ENCODE data around the gene BPGM. TPM values are rescaled to one million over a fixed set of nuclear protein-coding genes. Genes with fewer than 3 reads are reported as not detected.
"Not testable (repeated sequence)": the region's sequence is repeated elsewhere in the genome, so short reads cannot be mapped to it uniquely, and the experiment has no call there.

Gene BPGM
- total RNA-seq, 2 experiments from 2014 or later = 23.7 to 24.9 TPM

DNA sequence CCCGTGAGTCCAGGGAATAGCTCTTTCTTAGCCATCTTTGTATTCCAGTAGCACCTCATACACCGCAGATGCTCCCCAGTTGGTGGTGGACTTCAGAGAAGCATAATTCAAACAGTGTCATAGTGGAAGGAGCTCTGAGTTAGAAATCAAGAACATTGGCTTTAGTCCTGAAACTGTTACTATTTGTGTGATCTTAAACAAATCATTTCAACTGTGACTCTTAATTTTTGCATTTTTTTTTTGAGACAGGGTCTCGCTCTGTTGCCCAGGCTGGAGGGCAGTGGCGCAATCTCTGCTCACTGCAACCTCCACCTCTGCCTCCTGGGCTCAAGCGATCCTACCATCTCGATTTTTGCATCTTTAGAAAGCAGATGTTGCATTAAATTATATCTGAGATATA, 1.8 kb downstream of the BPGM start:
- intact Hi-C loops (cut with micrococcal nuclease) = loop anchor here (5.0 kb wide), 1 partner anchor 1014 kb away; the partner anchor contains the start of gene STMP1
- POLR2A ChIA-PET = interaction anchor here (0.7 to 1.4 kb wide), 2 partner anchors 19 to 90 kb away, joined by 4 read pairs; no protein-coding TSS in a partner anchor
- no peak overlapping the region for H3K4me3 Mint-ChIP-seq
- no peaks in the 10 kb centered on the region for H3K27me3 Mint-ChIP-seq
- CTCF ChIA-PET = interaction anchor here (0.6 to 2.5 kb wide), 5 partner anchors 10 to 103 kb away, joined by 3 to 18 read pairs (median 5); no protein-coding TSS in a partner anchor
- H3K36me3 Mint-ChIP-seq = peaks cover 8% of the 10 kb centered on the region
- no peaks in the 10 kb centered on the region for H3K9me3 Mint-ChIP-seq
- no peak overlapping the region for H3K27ac Mint-ChIP-seq
- H3K4me1 Mint-ChIP-seq (ENCODE audit: low read depth) = peaks cover 28% of the 10 kb centered on the region
- no peak for DNase-seq

- Mint-ChIP-seq H3K9me3 (no peaks in the 10 kb centered on the region), H3K36me3 (peaks cover 8% of the 10 kb centered on the region), H3K27ac (no peak overlapping the region), H3K4me1 (ENCODE audit: low read depth) (peaks cover 35% of the 10 kb centered on the region), H3K4me3 (peak overlapping the region; percentile 9), H3K27me3 (no peaks in the 10 kb centered on the region)
- ChIA-PET POLR2A (no interaction called here), CTCF (interaction anchor here (2.5 kb wide), 1 partner anchor 101 kb away, joined by 9 read pairs; no protein-coding TSS in a partner anchor)
- intact Hi-C loops (cut with micrococcal nuclease) = loop anchor here (5.0 kb wide), 1 partner anchor 1013 kb away; the partner anchor contains the start of gene STMP1
- no peak for DNase-seq
Observed at GRCh38 chr7:134649226-134649775, 2.6 kb downstream of the BPGM start.

DNA sequence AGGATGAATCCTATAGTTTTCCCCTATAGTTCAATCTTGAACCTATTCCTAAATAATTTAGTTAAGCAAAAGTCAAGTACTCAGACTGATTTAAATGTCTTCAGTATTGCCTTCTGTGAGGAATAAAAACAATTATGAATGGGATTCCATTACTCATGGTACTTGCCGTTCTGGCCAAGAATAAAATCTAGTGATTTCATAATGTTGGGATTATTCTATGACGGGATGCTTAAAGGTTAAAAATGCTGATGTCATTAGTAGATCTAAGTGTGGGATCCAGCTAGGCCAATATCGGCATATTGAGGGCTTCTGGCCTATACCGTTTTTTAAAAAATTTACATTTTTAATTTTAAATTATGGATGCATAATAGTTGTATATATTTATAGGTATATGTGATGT, 5.3 kb downstream of the BPGM start:
- CTCF ChIA-PET = no interaction called here
- peaks cover 29% of the 10 kb centered on the region for H3K36me3 Mint-ChIP-seq
- H3K4me1 Mint-ChIP-seq (ENCODE audit: low read depth) = peaks cover 45% of the 10 kb centered on the region

GRCh38 chr7:134654104-134654775, 7.6 kb downstream of the BPGM start:
- Mint-ChIP-seq H3K27ac (peak overlapping the region; percentile 74), H3K4me1 (ENCODE audit: low read depth) (peaks cover 42% of the 10 kb centered on the region), H3K27me3 (no peaks in the 10 kb centered on the region), H3K9me3 (peaks cover 11% of the 10 kb centered on the region), H3K36me3 (peaks cover 27% of the 10 kb centered on the region), H3K4me3 (no peak overlapping the region)
- POLR2A ChIA-PET = interaction anchor here (0.8 kb wide), 1 partner anchor 8 kb away, joined by 4 read pairs; the partner anchor contains the start of gene BPGM
- DNase-seq = no peak
- CTCF ChIA-PET = no interaction called here
- intact Hi-C loops (cut with micrococcal nuclease) = loop anchor here (1.0 kb wide), 1 partner anchor 14 kb away; no protein-coding TSS in a partner anchor

More for the DNA sequence above, 5.3 kb downstream of the BPGM start:
- H3K4me3 Mint-ChIP-seq = no peak overlapping the region
- no peaks in the 10 kb centered on the region for H3K27me3 Mint-ChIP-seq
- POLR2A ChIA-PET = no interaction called here
- H3K27ac Mint-ChIP-seq = no peak overlapping the region
- peaks cover 11% of the 10 kb centered on the region for H3K9me3 Mint-ChIP-seq
- DNase-seq = no peak
- intact Hi-C loops (cut with micrococcal nuclease) = no loop called here

DNA sequence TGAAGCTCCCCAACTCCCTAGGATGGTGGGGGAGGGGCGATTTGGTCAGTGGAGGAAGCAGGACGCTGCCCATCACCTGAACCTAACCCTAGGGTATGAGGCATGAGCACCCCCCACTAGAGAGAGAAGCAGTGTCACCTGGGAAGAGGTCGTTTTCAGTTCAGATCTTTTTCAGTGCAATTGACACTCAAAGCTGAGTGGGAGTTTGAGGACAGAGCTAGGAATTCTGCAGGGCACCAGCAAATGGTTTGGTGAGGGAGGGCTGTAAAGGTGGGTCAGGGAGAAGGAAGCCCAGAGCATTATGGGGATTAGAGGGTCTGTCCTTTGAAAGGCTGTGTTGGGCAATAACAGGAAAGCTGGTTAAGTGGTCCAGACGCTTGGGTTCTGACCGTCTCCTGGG, 10.9 kb downstream of the BPGM start:
- intact Hi-C loops (cut with micrococcal nuclease) = no loop called here
- Mint-ChIP-seq H3K27me3 (no peaks in the 10 kb centered on the region), H3K9me3 (peaks cover 11% of the 10 kb centered on the region), H3K36me3 (peaks cover 42% of the 10 kb centered on the region), H3K4me1 (ENCODE audit: low read depth) (peaks cover 49% of the 10 kb centered on the region), H3K27ac (no peak overlapping the region), H3K4me3 (no peak overlapping the region)
- POLR2A ChIA-PET = no interaction called here
- no peak for DNase-seq
- CTCF ChIA-PET = interaction anchor here (0.9 to 2.3 kb wide), 3 partner anchors 24 to 296 kb away, joined by 3 to 9 read pairs (median 4); no protein-coding TSS in a partner anchor

GRCh38 chr7:134660242-134660785, 13.7 kb downstream of the BPGM start:
- no peak overlapping the region for H3K4me3 Mint-ChIP-seq
- ChIA-PET CTCF (interaction anchor here (1.1 to 2.3 kb wide), 3 partner anchors 10 to 16 kb away, joined by 3 to 8 read pairs (median 6); no protein-coding TSS in a partner anchor), POLR2A (interaction anchor here (1.0 to 1.1 kb wide), 2 partner anchors 13 to 51 kb away, joined by 3 read pairs; no protein-coding TSS in a partner anchor)
- peaks cover 43% of the 10 kb centered on the region for H3K36me3 Mint-ChIP-seq
- H3K27ac Mint-ChIP-seq = no peak overlapping the region
- intact Hi-C loops (cut with micrococcal nuclease) = no loop called here
- peaks cover 16% of the 10 kb centered on the region for H3K9me3 Mint-ChIP-seq
- no peak for DNase-seq
- peaks cover 32% of the 10 kb centered on the region for H3K4me1 Mint-ChIP-seq (ENCODE audit: low read depth)
- no peaks in the 10 kb centered on the region for H3K27me3 Mint-ChIP-seq

- DNase-seq = no peak
- no peak overlapping the region for H3K4me3 Mint-ChIP-seq
- peaks cover 32% of the 10 kb centered on the region for H3K4me1 Mint-ChIP-seq (ENCODE audit: low read depth)
- H3K27ac Mint-ChIP-seq = no peak overlapping the region
- H3K27me3 Mint-ChIP-seq = no peaks in the 10 kb centered on the region
- CTCF ChIA-PET = interaction anchor here (1.1 to 2.3 kb wide), 3 partner anchors 9 to 16 kb away, joined by 3 to 8 read pairs (median 6); no protein-coding TSS in a partner anchor
- intact Hi-C loops (cut with micrococcal nuclease) = no loop called here
- POLR2A ChIA-PET = interaction anchor here (1.0 to 1.1 kb wide), 2 partner anchors 14 to 50 kb away, joined by 3 read pairs; no protein-coding TSS in a partner anchor
- H3K9me3 Mint-ChIP-seq = peaks cover 14% of the 10 kb centered on the region
- peaks cover 38% of the 10 kb centered on the region for H3K36me3 Mint-ChIP-seq
Observed at GRCh38 chr7:134660961-134661376, 14.3 kb downstream of the BPGM start.

DNA sequence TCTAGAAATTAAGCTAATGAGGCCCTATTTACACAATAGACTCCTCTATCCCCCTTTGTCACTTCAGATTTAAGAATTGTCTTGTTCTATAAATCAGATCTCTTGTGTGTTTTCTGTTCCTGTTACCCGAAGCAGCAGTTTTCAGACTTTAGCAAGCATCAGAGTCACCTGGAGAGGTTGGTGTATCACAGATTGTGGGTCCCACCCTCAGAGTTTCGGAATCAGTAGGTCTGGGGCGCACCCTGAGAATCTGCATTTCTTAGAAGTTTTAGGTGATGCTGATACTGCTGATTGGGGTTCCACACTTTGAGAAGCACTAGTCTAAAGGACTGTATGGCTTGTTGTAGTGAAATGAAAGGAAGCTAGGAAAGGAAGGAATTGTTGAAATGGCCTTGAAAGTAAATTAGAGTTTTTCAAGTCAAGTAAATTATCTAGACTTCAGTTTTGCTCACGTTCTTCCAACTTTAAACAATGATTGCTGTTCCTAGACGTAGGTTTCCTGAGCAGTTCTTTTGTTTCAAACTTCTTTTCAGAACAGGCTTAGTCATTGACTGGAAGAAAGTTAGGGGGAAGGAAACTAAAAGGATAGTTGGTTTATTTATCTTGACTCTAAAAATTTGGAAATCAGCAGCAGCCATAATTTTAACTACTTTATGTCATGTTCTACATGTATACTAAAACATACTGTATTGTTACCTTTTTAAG, 15.7 kb downstream of the BPGM start:
- intact Hi-C loops (cut with micrococcal nuclease) = no loop called here
- ChIA-PET POLR2A (interaction anchor here (1.6 kb wide), 1 partner anchor 16 kb away, joined by 7 read pairs; the partner anchor contains the start of gene BPGM), CTCF (interaction anchor here (2.3 kb wide), 1 partner anchor 8 kb away, joined by 8 read pairs; no protein-coding TSS in a partner anchor)
- Mint-ChIP-seq H3K36me3 (peaks cover 31% of the 10 kb centered on the region), H3K27ac (peak overlapping the region; percentile 15), H3K9me3 (peaks cover 6% of the 10 kb centered on the region), H3K4me1 (ENCODE audit: low read depth) (peaks cover 41% of the 10 kb centered on the region), H3K27me3 (no peaks in the 10 kb centered on the region), H3K4me3 (no peak overlapping the region)
- no peak for DNase-seq

GRCh38 chr7:134662871-134663205, 16.2 kb downstream of the BPGM start:
- Mint-ChIP-seq H3K27me3 (no peaks in the 10 kb centered on the region), H3K36me3 (peaks cover 31% of the 10 kb centered on the region), H3K9me3 (peaks cover 6% of the 10 kb centered on the region), H3K4me1 (ENCODE audit: low read depth) (peaks cover 42% of the 10 kb centered on the region), H3K27ac (no peak overlapping the region), H3K4me3 (no peak overlapping the region)
- ChIA-PET POLR2A (interaction anchor here (1.6 kb wide), 1 partner anchor 17 kb away, joined by 7 read pairs; the partner anchor contains the start of gene BPGM), CTCF (no interaction called here)
- no peak for DNase-seq
- intact Hi-C loops (cut with micrococcal nuclease) = no loop called here

DNA sequence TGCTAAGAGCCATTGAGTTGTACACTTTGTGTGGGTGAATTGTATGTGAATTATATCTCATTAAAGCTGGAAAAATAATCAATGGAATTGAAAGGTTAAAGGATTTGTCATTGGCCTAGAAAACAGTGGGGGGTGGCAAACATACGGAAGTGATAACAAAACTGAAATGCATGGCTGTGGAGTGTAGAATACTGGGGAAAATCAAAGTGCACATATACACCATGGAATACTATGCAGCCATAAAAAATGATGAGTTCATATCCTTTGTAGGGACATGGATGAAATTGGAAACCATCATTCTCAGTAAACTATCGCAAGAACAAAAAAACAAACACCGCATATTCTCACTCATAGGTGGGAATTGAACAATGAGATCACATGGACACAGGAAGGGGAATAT, 18.4 kb downstream of the BPGM start:
- intact Hi-C loops (cut with micrococcal nuclease) = loop anchor here (5.0 kb wide), 1 partner anchor 47 kb away; no protein-coding TSS in a partner anchor
- DNase-seq = not testable (repeated sequence)

DNA sequence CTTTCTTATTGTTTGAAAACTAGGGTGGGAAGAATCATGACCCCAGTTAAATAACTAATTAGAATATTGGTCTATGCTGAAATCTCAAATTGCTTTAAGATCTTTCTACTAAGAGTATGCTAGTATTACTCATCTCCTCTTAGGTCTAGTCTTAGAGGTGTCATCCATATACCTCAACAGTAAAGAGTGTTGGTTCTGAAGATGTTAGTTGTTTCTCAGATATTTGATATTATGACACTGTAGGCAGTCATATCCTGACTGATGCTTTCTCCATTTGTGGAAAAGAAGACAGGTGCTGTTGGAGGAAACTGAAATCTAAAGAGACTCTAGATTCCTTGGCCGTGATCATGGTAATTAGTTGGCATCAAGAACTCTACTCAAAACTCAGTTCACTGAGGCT, 21.2 kb downstream of the BPGM start:
- peaks cover 51% of the 10 kb centered on the region for H3K4me1 Mint-ChIP-seq (ENCODE audit: low read depth)

More for the DNA sequence above, 18.4 kb downstream of the BPGM start:
- H3K4me3 Mint-ChIP-seq, H3K27me3 Mint-ChIP-seq, POLR2A ChIA-PET, H3K27ac Mint-ChIP-seq, H3K9me3 Mint-ChIP-seq: not testable (repeated sequence)
- Mint-ChIP-seq H3K36me3 (peaks cover 31% of the 10 kb centered on the region), H3K4me1 (ENCODE audit: low read depth) (peaks cover 63% of the 10 kb centered on the region)
- CTCF ChIA-PET = interaction anchor here (1.4 kb wide), 1 partner anchor 31 kb away, joined by 3 read pairs; no protein-coding TSS in a partner anchor

More for the DNA sequence above, 21.2 kb downstream of the BPGM start:
- Mint-ChIP-seq H3K27me3 (no peaks in the 10 kb centered on the region), H3K9me3 (peaks cover 6% of the 10 kb centered on the region), H3K4me3 (no peak overlapping the region), H3K27ac (no peak overlapping the region), H3K36me3 (peaks cover 18% of the 10 kb centered on the region)
- POLR2A ChIA-PET = no interaction called here
- intact Hi-C loops (cut with micrococcal nuclease) = loop anchor here (1.0 to 5.0 kb wide), 3 partner anchors 14 to 70 kb away; no protein-coding TSS in a partner anchor
- CTCF ChIA-PET = interaction anchor here (0.6 to 1.4 kb wide), 3 partner anchors 20 to 90 kb away, joined by 3 to 4 read pairs (median 3); no protein-coding TSS in a partner anchor
- no peak for DNase-seq
